ENCODE data around the gene MYRFL. TPM values are rescaled to one million over a fixed set of nuclear protein-coding genes. Genes with fewer than 3 reads are reported as not detected.

MYRFL gene
- total and polyA plus RNA-seq, 2 of the 8 experiments (the other 6 are each of a cell fraction or from before 2014, with no cell fraction given), result 1.1 to 2.0 TPM

DNA sequence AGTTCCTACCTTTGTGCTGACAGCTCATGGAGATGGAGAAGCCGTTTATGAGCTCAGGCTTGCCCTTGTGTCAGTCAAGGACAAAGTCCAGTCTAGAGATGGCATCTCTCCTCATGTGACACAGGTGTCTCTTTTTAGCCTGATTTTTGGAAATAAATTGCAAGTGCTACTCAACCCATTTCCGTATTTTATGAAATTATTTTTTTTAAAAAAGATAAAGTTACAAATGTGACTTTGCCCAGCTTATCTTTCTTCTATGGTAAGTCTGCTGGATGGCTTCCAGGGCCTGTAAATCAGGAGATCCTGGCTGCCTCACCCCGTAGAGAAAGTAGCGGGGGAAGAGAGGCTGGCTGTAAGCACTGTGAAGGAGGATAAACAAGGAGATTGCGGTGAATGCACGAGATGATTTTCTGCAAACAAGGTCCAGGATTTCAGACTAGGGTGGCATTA lies 169.7 kb downstream of the MYRFL start:
- no peaks in the 10 kb centered on the region for H3K9me3 ChIP-seq (ENCODE audit: insufficient read depth in 2 of 2, low read depth in 1 of 2, low read length in 1 of 2)
- no peak overlapping the region for H2BK20ac ChIP-seq (ENCODE audit: low read length)
- no peak overlapping the region for H2BK12ac ChIP-seq (ENCODE audit: low read depth, low read length)
- DNase-seq (ENCODE audit: low read depth in 1 of 2, low spot score in 2 of 2) (no peak), FAIRE-seq (no peak)
- H4K8ac ChIP-seq (ENCODE audit: extremely low read depth, insufficient read depth, low read length), result no peak overlapping the region
- H2AFZ ChIP-seq (ENCODE audit: low read length), result peak overlapping the region; percentile 30; the same call in 1 of the 2 replicates
- H3K27ac ChIP-seq (ENCODE audit: low read depth, low read length), result no peak overlapping the region
- H3K18ac ChIP-seq (ENCODE audit: extremely low read depth, low read length), result no peak overlapping the region
- ChIA-PET CTCF (ENCODE audit: partially characterized antibody) (interaction anchor here (1.8 kb wide), 1 partner anchor 9 kb away, joined by 6 read pairs; no protein-coding TSS in a partner anchor), POLR2A (ENCODE audit: partially characterized antibody) (no interaction called here)
- no peaks in the 10 kb centered on the region for H3K27me3 ChIP-seq (replicated peaks in 1 of 4; ENCODE audit: control insufficient read depth in 3 of 4, extremely low read depth in 1 of 4, insufficient read depth in 3 of 4, low read length in 3 of 4)
- no peak overlapping the region for H2AK5ac ChIP-seq (ENCODE audit: low read depth, low read length)
- no peak overlapping the region for H3K4me2 ChIP-seq (ENCODE audit: insufficient read depth in 1 of 2, low read depth in 2 of 2, low read length in 2 of 2)
- H3K23me2 ChIP-seq (ENCODE audit: low read depth, low read length), result no peaks in the 10 kb centered on the region
- no peak overlapping the region for H3K14ac ChIP-seq (ENCODE audit: insufficient read length)
- H2BK120ac ChIP-seq (replicated peaks; ENCODE audit: low read depth, low read length), result peak overlapping the region; percentile 29
- H3K56ac ChIP-seq (replicated peaks; ENCODE audit: insufficient read length, low read depth, low read length), result no peak overlapping the region
- H3K79me1 ChIP-seq (ENCODE audit: low read depth, low read length), result no peaks in the 10 kb centered on the region
- H3K79me2 ChIP-seq (ENCODE audit: control insufficient read depth in 1 of 2, insufficient read depth in 2 of 2, low read length in 2 of 2), result no peaks in the 10 kb centered on the region
- H3K23ac ChIP-seq (ENCODE audit: insufficient read length), result no peak overlapping the region
- H3K36me3 ChIP-seq (ENCODE audit: control insufficient read depth in 2 of 4, insufficient read depth in 4 of 4, low read length in 3 of 4), result no peaks in the 10 kb centered on the region
- H4K91ac ChIP-seq (replicated peaks; ENCODE audit: insufficient read length, low read length), result no peak overlapping the region
- WGBS, 2 experiments (ENCODE audit: extremely low coverage in 1 of 2, insufficient coverage in 1 of 2, insufficient read length in 1 of 2, insufficient replicate concordance in 2 of 2, low coverage in 1 of 2, low lambda C conversion rate in 2 of 2, missing lambda C conversion rate in 1 of 2), result 92% methylated on average over 6 of the region's 6 CpGs; no CpG with 5 or more reads in 1 of the 2 experiments
- H3K4ac ChIP-seq (replicated peaks; ENCODE audit: insufficient read length, low read depth, low read length), result no peak overlapping the region
- H2BK5ac ChIP-seq (ENCODE audit: low read depth, low read length), result no peak overlapping the region
- H3K9ac ChIP-seq (replicated peaks in 1 of 4; ENCODE audit: extremely low read depth in 1 of 4, low read depth in 3 of 4, low read length in 3 of 4), result no peak overlapping the region
- H3K4me1 ChIP-seq (replicated peaks in 1 of 4; ENCODE audit: control insufficient read depth in 3 of 4, insufficient read depth in 4 of 4, low read length in 3 of 4), result no peaks in the 10 kb centered on the region; a peak in 1 of 7 replicates
- H4K20me1 ChIP-seq (replicated peaks in 1 of 2; ENCODE audit: control insufficient read depth in 1 of 2, insufficient read depth in 2 of 2, low read length in 2 of 2), result no peaks in the 10 kb centered on the region
- H3K4me3 ChIP-seq (ENCODE audit: extremely low read depth in 1 of 4, insufficient read depth in 2 of 4, low read depth in 3 of 4, low read length in 4 of 4), result no peak overlapping the region
- no peak overlapping the region for H2BK15ac ChIP-seq (ENCODE audit: low read length)
- H4K5ac ChIP-seq (ENCODE audit: insufficient read length, low read depth, low read length), result no peak overlapping the region
- TF ChIP-seq, protein P1, sequence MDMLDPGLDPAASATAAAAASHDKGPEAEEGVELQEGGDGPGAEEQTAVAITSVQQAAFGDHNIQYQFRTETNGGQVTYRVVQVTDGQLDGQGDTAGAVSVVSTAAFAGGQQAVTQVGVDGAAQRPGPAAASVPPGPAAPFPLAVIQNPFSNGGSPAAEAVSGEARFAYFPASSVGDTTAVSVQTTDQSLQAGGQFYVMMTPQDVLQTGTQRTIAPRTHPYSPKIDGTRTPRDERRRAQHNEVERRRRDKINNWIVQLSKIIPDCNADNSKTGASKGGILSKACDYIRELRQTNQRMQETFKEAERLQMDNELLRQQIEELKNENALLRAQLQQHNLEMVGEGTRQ (IDR thresholded peaks at IDR 0.05; ENCODE audit: low read length), result no peak
- TF ChIP-seq SP1 (IDR thresholded peaks at IDR 0.05; ENCODE audit: low read depth, low read length), result no peak
- TF ChIP-seq POU5F1 (IDR thresholded peaks at IDR 0.05; ENCODE audit: low read depth, low read length), result no peak
- no peak for TF ChIP-seq RAD21 (IDR thresholded peaks at IDR 0.05 in 1 of 2, conservative IDR thresholded peaks at IDR 0.05 in 1 of 2; ENCODE audit: low read depth in 2 of 2, low read length in 2 of 2)
- TF ChIP-seq, protein P2, sequence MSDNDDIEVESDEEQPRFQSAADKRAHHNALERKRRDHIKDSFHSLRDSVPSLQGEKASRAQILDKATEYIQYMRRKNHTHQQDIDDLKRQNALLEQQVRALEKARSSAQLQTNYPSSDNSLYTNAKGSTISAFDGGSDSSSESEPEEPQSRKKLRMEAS (IDR thresholded peaks at IDR 0.05), result no peak
- TF ChIP-seq TAF1 (IDR thresholded peaks at IDR 0.05; ENCODE audit: low read depth, low read length), result no peak
- no peak for TF ChIP-seq SUZ12 (IDR thresholded peaks at IDR 0.05; ENCODE audit: low read length)
- TF ChIP-seq TCF12 (IDR thresholded peaks at IDR 0.05; ENCODE audit: low read depth, low read length), result no peak
- no peak for TF ChIP-seq SP2 (IDR thresholded peaks at IDR 0.05; ENCODE audit: low read length)
- no peak for TF ChIP-seq KDM5A (IDR thresholded peaks at IDR 0.05; ENCODE audit: low read length)
- no peak for TF ChIP-seq EGR1 (IDR thresholded peaks at IDR 0.05; ENCODE audit: borderline replicate concordance, low read depth, low read length)
- TF ChIP-seq CTBP2 (IDR thresholded peaks at IDR 0.05; ENCODE audit: borderline replicate concordance, insufficient read depth, insufficient read length, low read length), result no peak
- no peak for TF ChIP-seq CREB1 (IDR thresholded peaks at IDR 0.05)
